ENCODE measurements around the gene ATP12A.
A peak's percentile ranks its signal among the peaks of the same experiment; 100 is the strongest.

The ATP12A gene

DNA sequence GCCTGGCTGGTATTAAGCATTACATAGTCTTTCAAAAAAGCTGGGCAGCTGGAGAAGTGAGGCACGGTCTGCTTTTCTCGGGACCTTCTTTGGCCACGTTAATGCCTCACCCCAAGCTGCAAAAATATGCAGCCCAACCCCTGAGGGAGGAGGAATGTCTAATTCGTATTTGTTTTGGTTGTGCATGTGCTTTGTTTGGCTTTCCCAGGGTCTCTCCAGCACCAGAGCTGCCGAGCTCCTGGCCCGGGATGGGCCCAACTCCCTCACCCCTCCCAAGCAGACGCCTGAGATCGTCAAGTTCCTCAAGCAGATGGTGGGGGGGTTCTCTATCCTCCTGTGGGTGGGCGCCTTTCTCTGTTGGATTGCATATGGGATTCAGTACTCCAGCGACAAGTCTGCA lies 7.9 kb downstream of the ATP12A start:
- DNase-seq (ENCODE audit: low read depth, low spot score): no peak

DNA sequence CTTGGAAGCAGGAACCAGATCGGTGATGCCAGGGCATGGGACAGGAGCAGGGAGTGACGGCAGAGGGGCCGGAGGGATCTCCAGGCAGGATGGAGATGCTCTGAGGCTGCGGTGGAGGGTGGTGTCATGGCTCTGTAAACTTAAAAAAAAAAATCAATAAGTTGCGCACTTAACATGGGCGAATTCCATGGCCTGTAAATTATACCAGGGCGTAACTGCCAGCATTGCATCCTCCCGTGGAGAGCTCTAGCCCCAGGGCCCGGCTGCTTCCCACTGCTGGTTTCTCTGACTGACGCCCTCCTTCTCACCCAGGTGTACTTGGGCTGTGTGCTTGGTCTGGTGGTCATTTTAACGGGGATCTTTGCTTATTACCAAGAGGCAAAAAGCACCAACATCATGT lies 8.7 kb downstream of the ATP12A start:
- no peak for DNase-seq (ENCODE audit: low read depth, low spot score)

DNA sequence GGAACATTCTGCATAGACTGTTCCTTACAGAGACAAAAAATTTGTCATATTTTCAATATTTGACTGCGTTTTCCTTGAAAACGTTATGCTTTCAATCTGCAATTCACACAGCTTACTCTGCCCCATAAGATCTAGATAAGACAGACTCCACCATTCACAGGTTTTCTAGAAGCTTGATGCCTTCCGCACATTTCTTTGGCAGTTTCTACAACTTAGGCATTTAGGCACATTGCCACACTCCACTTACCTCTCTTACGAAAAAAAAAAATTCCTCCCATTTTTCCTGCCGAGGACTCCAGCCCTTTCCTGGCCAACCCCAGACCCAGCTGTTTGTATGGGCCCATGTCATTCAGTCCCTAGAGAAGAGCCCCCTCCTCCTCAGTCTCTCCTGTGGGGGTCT lies 11.2 kb downstream of the ATP12A start:
- no peak for DNase-seq (ENCODE audit: low read depth, low spot score)

DNA sequence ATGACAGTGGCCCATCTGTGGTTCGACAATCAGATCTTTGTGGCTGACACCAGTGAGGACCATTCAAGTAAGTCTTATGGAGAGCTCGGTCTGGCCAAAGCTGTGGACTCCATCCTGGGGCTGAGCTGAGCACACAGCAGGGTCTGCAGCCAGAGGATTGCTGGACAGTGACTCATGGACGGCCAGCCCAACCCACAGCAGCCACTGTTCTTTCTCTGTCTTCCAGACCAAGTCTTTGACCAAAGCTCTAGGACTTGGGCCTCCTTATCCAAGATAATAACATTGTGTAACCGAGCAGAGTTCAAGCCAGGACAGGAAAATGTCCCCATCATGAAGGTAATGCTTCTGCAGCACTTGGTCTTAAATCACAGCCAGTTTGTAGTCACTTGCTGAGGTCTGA lies 12.4 kb downstream of the ATP12A start:
- no peak for DNase-seq (ENCODE audit: low read depth, low spot score)

DNA sequence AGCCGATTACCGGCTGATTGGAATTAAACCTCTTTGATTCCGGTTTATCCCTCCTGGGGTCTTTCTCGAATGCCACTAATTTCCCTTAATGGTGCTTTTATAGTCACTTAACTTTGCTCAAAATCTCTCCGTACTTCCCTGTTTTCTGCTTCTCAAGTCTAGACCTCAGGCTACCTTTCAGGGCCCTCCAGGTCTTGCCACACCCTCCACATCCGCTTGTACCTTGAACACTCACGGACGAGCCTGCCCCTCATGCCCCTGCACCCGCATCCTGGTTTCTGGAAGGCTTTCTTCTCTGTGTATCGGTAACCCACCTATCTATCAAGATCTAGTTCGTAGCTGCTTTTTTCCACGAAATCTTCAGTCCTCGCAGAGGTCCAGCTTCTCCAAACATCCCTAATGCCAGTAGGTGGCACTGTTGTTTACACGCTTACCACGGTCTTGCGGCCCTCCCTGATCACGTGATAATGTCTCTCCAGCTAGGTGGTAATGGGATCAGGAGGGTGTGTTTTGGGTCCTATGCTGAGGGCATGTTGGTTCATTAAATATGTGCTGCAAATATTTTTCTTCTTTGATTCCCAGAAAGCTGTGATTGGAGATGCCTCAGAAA lies 13.8 kb downstream of the ATP12A start:
- DNase-seq (ENCODE audit: low read depth, low spot score): no peak

DNA sequence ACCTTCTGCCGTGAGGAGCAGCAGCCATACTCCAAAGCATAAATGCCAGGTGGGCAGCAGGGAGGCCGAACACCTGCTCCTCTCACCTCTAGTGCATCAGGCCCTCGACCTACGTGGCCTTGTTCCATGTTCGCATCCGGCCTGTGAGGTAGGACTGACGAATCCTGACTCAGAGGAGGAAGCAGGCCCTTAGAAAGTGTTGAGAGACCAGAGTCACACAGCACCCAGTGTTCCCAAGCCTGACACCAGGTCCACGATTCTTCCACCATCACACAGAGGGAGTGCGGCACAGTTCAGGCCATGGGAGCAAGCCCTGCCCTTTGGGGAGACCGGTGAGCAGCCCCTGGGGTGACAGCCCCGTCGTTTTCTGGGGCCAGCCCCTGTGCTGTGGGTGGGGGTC lies 14.7 kb downstream of the ATP12A start:
- DNase-seq (ENCODE audit: low read depth, low spot score): no peak

DNA sequence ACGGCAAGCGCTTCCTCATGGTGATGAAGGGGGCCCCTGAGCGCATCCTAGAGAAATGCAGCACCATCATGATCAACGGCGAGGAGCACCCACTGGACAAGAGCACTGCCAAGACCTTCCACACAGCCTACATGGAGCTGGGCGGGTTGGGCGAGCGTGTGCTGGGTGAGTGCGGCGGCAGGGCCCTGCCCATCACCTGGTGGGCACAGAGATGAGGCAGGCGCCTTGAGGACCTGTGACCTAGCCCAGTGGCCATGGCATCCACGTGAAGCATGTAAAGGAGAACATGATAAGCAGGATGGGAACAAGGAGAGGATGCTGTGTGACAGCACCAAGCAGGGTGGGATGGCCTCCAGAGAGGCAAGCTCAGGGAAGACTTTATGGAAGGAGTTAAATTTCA lies 18.5 kb downstream of the ATP12A start:
- DNase-seq (ENCODE audit: low read depth, low spot score): no peak

DNA sequence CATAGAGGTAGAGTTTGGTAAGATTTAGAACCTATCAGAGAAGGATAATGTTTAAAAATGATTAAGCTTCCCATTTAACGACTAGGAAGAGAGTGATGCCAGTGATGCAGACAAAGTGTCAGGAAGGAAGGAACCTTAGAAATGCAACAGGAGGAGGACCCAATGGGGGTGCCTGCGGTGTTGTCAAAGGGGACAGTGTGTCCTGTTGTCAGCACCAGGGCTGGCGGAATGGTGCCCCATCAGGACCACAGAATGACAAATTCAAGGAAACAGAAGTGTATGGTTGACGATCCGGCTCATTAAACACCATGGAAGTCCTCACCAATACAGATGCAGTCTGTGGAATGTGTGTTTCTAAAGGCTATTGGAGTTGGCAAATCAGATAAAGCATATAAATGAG lies 19.3 kb downstream of the ATP12A start:
- DNase-seq (ENCODE audit: low read depth, low spot score): no peak

DNA sequence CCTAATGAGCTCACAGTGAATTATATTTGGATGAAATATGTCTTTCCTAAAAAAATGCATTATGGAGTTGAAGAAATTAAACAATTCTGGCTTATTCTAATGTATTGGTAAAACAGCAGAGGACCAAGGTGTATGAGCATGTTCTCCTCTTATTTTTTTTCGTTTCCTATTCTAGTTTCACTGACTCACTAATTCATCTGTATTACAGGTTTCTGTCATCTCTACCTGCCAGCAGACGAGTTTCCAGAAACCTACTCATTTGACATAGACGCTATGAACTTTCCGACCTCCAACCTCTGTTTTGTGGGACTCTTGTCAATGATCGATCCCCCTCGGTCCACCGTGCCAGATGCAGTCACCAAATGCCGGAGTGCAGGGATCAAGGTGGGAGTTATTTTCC lies 20.3 kb downstream of the ATP12A start:
- no peak for DNase-seq (ENCODE audit: low read depth, low spot score)

DNA sequence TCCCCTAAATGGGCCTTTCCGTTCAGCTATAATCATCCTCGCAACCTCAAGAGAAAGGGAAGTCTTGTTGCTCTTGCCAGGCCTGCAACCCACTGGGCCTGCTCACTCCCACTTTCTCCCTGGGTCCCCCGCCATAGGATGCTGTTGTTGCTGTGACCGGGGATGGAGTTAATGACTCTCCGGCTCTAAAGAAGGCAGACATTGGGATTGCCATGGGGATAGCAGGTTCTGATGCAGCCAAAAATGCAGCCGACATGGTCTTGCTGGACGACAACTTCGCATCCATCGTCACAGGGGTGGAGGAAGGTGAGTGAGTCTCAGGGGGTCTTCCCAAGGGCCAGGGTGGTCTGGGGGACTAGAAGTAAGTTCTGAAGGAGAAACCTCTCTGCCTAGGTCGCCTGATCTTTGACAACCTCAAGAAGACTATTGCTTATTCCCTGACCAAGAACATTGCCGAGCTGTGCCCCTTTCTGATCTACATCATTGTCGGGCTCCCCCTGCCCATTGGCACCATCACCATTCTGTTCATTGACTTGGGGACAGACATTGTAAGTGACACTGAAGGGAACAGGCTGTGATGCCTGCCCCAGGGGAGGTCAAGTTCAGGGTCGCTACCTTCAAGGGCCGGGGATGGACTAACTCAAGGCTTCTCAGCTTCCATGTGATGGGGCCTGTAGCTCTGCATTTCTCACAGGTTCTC lies 26.8 kb downstream of the ATP12A start:
- no peak for DNase-seq (ENCODE audit: low read depth, low spot score)

DNA sequence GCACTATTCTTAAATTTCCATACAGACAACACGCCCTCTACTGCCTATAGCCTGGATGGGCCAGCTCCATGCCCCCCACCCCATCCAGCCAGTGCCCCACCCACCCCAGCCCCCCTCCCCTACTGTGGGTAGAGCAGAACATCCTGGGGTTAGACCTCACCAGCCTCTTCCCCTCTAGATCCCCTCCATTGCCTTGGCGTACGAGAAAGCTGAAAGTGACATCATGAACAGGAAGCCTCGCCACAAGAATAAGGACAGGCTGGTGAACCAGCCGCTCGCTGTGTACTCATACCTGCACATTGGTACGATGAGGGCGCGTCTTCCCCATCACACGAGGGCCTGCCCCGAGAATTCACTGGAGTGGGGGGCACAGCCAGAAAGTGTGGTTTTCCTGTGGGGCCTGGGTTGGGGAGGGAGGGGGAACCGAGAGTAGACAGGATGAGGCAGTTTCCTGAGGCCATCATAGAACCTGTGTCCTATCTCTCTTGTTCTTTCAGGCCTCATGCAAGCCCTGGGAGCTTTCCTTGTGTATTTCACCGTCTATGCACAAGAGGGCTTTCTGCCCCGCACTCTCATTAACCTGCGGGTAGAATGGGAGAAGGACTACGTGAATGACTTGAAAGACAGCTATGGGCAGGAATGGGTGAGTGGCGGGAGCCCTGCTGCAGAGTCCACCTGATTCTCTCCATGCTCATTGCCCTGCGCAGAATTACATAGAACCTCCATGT lies 29.1 kb downstream of the ATP12A start:
- DNase-seq (ENCODE audit: low read depth, low spot score): peak; percentile 24

DNA sequence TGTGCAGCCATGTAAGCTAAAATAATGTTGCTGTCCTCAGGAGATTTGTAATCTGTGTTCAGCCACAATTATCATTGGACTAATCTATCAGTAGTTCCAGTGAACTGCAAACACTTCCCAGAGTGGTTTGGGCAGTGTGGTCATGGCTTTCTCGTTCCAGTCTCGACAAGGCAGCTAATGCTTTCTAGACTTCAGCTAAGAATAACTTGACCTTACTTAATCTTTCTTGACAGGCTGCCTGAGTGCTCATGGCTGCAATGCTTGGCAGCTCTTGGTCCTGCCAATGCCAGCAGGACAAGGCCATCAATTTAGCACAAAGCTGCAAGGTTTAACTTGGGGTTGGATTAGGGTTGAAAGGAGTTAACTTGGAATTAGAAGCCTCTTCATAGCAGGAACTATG lies 32.8 kb downstream of the ATP12A start:
- no peak for DNase-seq (ENCODE audit: low read depth, low spot score)

DNA sequence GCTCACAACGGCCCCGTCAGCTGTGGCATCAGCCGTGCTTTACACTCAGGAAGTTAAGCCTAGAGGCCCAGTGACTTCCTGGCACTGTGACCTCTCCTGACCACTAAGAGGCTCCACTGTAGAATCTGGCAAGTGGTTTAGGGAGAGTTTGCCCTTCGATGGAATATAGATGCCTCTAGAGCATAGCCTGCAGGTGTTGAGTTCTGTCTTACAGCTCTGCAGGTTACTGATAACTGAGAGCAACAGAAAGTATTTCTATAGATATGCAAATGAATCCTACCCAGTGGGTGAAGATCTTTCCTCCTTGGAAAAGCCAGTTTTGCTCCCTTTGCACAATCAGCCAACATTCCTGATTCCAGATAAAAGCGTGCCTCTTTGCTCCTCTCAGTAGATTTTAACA lies 35.8 kb downstream of the ATP12A start:
- no peak for DNase-seq (ENCODE audit: low read depth, low spot score)

DNA sequence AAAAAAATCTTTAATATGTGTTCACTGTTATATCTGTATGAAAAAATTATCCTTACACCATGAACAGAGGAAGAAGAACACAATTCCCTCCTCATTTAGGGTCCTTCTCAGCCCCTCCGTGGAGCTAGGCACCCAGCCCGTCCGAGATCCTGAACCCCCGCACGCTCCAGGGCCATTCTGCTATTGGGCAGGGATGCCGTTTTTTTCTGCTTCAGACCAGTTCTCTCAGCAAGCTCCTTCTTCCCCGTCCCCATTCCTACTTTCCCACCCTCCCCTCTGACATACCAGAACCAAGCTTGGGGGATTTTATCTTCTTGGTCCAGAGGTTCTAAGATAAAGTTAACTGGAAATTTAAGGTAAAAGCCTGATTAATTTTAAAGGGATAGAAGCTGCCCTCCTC lies 36.2 kb downstream of the ATP12A start:
- no peak for DNase-seq (ENCODE audit: low read depth, low spot score)

DNA sequence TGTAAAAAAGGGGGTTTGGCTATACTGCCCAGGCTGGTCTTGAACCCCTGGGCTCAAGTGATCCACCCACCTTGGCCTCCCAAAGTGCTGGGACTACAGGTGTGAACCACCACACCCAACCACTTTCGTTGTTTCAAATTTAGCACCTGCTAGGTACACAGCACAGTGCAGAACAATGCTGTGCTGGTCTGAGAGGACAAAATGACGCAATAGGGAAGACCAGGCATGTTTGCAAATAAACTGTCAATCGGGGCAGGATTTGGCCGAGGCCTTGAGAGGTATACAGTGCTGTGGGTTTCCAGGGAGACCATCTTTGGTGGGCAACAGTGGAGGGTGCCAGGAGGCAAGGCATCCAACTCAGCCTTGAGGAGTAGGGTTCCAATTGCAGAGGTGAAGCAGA lies 37.0 kb downstream of the ATP12A start:
- DNase-seq (ENCODE audit: low read depth, low spot score): no peak

DNA sequence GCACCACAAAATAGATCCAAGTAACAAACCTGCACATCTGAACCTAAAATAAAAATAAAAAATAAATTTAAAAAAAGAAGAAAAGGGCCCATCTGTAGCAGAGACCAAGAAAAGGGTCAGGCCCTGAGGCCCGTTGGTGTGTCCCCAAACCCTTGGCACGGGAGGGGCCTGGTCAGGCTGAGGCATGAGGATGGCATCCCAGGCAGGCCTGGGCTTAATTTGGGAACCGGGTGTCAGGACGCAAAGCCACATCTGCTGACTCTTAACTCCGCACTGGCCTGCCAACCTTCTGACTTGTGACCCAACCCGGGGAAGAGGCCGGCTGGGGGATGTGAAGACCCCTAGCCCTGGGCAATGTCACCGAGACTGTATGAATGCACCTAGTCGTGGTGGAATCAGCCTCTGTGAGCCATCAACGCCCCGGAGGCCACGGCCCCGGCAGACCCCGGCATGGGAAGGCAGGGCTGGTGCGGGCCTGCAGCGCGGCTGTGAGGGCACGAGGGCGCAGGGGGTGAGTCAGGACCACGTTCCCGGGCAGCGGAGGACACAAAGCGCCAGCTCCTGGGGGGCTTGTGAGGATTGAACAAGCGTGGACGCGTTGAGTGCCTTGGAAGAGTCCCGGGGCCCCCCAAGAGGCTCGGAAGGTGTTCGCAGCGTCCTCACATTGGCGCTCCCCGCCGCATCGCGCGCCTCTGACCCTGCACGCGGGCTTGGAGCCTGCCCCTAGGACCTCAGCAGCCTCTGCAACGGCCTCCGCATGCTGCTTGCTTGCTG lies 38.2 kb downstream of the ATP12A start:
- no peak for DNase-seq (ENCODE audit: low read depth, low spot score)

DNA sequence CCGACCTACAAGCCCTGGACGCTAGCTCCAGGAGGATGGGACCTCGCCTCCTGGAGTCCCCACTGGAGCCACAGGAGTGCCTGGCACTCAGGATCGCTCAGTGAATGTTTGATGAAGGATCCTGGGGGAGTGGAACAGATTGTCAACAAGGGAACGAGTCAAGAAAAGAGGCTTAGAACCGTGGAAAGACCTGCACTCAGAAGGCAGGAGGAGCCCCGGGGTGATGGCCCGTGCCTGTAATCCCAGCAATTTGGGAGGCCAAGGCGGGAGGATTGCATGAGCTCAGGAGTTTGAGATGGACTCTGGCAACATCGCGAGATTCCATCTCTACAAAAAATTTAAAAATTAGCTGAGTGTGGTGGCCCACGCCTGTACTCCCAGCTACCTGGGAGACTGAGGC lies 38.9 kb downstream of the ATP12A start:
- no peak for DNase-seq (ENCODE audit: low read depth, low spot score)

DNA sequence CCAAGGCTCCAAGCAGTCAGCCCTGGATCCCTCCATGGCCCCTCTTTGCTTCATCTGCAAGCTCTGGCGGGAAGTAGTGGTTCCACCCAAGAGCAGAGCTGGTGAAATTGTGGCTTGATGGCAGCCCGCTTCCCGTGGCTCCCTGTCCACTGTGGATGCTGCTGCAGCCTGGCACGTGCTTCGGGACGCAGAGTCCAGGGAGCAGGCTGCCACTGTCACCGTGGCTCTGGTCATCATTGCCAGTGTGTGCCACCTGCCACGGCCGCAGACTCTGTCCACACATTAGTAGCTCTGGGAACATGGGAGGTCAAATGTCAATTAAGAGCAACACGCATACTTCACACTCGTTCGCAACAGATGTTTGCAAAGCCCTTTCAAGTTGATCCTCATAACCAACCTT lies 43.0 kb downstream of the ATP12A start:
- no peak for DNase-seq (ENCODE audit: low read depth, low spot score)

DNA sequence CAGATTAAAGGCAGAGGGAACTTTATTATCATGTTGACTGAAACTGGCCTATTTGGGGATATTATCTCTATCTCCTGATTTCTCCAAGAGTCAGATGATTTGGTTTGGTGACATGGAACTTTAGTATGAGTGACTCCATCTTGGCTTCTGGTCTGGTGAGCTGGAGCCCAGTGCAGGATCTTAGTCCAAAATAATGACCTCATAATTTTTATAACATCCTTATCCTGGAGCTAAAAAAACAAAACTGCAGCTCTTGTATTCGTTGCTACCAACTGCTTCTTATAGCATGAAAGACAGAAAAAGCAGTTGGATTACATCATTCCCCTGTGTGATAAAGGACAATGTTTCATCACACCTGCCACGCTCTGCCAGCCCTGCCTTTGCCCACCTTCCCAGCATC lies 44.5 kb downstream of the ATP12A start:
- DNase-seq (ENCODE audit: low read depth, low spot score): no peak

DNA sequence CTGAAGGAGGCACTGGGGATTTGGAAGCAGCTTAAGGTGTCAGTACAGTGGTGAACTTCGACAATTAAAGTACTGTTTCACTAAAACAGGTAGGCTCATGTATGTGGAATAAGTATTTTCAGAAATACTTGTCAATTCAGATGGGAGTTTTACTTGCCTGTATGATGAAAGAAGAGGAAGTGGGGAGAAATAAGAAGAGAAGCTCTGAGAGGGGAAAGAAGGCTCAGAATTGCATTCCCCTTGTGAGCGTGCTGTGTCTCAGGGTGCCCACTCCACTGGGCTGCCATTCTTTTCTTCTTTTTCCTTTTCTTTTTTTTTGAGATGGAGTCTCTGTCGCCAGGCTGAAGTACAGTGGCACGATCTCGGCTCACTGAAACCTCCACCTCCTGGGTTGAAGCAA lies 45.2 kb downstream of the ATP12A start:
- DNase-seq (ENCODE audit: low read depth, low spot score): no peak

DNA sequence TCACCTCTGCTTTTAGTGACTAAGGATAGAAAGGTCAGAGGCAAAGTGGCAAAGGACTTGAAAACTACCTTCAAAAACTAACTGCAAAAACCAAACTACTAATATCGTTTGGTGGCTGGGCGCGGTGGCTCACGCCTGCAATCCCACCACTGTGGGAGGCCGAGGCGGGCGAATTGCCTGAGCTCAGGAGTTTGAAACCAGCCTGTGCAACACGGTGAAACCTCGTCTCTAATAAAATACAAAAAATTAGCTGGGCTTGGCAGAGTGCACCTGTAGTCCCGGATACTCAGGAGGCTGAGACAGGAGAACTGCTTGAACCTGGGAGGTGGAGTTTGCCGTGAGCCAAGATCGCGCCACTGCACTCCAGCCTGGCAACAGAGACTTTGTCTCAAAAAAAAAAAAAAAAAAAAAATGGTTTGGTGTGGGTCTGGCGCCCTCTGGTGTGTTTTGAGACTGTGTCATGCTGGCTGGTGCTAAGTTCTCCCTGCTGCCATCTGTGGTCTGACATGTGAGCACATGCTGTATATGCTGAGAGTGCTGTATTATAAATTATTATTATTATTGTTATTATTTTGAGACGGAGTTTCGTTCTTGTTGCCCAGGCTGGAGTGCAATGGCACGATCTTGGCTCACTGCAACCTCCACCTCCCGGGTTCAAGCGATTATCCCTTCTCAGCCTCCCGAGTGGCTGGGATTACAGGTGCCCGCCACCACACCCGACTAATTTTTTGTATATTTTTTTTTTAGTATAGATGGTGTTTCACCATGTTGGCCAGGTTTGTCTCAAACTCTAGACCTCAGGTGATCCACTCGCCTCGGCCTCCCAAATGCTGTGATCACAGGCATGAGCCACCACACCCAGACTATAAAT lies 47.8 kb downstream of the ATP12A start:
- DNase-seq (ENCODE audit: low read depth, low spot score): peak; percentile 39
